Tibial artery (tissue), 4 donors: ENCODE data around the gene WHRN.

Experiments used
- DNase-seq, 2 donors: peaks; one replicate each; pipeline ENCODE4 v3.0.0-alpha.2; 2019
- H3K27ac ChIP-seq, 2 donors: fragments of 200-600 bp; sonication (generic) in 1 of 2; 1 replicate in 1 of 2; 2 replicates in 1 of 2; pipeline ENCODE4 v1.5.1; 2018 to 2019; ENCODE audit warnings: mild to moderate bottlenecking in 1 of 2
- H3K27me3 ChIP-seq, 2 donors: fragments of 200-600 bp; sonication (generic) in 1 of 2; one replicate each; pipeline versions ENCODE4 v1.5.1 to v1.6.0; 2016 to 2019
- H3K36me3 ChIP-seq, 3 donors: fragments of 200-600 bp; sonication (generic) in 2 of 3; one replicate each; pipeline ENCODE4 v1.5.1; 2016 to 2019; ENCODE audit warnings: mild to moderate bottlenecking in 2 of 3
- H3K4me1 ChIP-seq, 4 donors: fragments of 200-600 bp; sonication (generic) in 2 of 4; 1 replicate in 3 of 4; 2 replicates in 1 of 4; pipeline ENCODE4 v1.5.1; 2016 to 2019
- H3K4me3 ChIP-seq, 2 donors: fragments of 200-600 bp; sonication (generic) in 1 of 2; 1 replicate in 1 of 2; 2 replicates in 1 of 2; pipeline ENCODE4 v1.5.1; 2018 to 2019; ENCODE audit warnings: mild to moderate bottlenecking in 2 of 2
- H3K9me3 ChIP-seq, 3 donors: fragments of 200-600 bp; sonication (generic) in 1 of 3; one replicate each; pipeline ENCODE4 v1.5.1; 2016 to 2019
- intact Hi-C: fragments of 100-400 bp; cut with DNase I; formaldehyde crosslinking; loops from one replicate; pipeline ENCODE4 v1.15.0; 2023; ENCODE audit warnings: low total_unique reads
- TF ChIP-seq, protein P1 (sequence below), 2 experiments: fragments of 200-600 bp in 1 of 2; fragments of 450-650 bp in 1 of 2; IDR thresholded peaks; one replicate each; pipeline ENCODE4 v1.5.1; 2017 to 2019; ENCODE audit warnings: antibody characterized with exemption in 2 of 2, mild to moderate bottlenecking in 1 of 2, moderate library complexity in 1 of 2

The WHRN gene

DNA sequence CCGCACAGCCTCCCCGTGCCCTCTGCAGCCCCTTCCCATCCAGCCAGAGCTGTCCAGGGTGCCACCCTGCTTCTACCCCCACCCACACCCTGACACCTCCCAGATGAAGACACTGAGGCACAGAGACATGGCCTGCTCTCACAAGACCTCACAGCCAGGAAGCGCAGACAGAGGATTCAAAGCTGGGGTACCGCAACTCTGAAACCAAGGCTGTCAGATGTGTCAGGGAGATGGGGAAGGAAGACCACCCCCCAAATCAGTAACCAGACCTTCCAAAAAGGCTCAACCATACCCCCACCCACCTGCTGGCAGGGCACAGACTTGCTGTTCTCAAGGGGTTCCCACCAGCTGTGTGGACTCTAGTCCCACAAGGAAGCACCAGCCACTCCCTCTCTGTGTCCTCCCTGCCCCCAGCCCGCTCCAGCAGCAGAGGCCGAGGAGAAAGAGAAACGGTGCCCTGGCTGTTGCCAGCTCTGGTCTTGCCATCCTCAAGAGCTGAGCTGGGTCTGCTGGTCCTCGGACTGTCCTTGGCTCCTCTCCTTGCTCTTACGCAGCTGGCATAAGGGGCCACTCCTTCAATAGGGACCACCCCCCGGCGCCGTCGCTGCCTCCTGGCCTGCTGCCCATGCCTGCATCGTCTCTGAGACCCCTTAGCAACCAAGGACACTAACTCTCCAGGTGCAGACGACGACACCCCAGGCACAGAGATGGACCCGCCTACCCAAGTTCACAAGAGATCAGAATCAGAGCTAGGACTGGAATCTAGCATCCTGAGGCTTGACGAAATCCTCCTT lies 118.2 kb downstream of the WHRN start:
- TF ChIP-seq, protein P1, sequence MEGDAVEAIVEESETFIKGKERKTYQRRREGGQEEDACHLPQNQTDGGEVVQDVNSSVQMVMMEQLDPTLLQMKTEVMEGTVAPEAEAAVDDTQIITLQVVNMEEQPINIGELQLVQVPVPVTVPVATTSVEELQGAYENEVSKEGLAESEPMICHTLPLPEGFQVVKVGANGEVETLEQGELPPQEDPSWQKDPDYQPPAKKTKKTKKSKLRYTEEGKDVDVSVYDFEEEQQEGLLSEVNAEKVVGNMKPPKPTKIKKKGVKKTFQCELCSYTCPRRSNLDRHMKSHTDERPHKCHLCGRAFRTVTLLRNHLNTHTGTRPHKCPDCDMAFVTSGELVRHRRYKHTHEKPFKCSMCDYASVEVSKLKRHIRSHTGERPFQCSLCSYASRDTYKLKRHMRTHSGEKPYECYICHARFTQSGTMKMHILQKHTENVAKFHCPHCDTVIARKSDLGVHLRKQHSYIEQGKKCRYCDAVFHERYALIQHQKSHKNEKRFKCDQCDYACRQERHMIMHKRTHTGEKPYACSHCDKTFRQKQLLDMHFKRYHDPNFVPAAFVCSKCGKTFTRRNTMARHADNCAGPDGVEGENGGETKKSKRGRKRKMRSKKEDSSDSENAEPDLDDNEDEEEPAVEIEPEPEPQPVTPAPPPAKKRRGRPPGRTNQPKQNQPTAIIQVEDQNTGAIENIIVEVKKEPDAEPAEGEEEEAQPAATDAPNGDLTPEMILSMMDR (IDR thresholded peaks at IDR 0.05), result no peak
- DNase-seq, result peak; percentile 63 to 86
- peak overlapping the region; percentile 65 to 76 for H3K4me3 ChIP-seq
- no peaks in the 10 kb centered on the region for H3K36me3 ChIP-seq
- H3K4me1 ChIP-seq, result peaks cover 6 to 66% (median 58%) of the 10 kb centered on the region in 4 donors
- peak overlapping the region; percentile 94 to 96 for H3K27ac ChIP-seq
- no peaks in the 10 kb centered on the region for H3K9me3 ChIP-seq
- intact Hi-C loops, result loop anchor here (2.0 kb wide), 1 partner anchor 38 kb away; no protein-coding TSS in a partner anchor
- H3K27me3 ChIP-seq, result no peaks in the 10 kb centered on the region

DNA sequence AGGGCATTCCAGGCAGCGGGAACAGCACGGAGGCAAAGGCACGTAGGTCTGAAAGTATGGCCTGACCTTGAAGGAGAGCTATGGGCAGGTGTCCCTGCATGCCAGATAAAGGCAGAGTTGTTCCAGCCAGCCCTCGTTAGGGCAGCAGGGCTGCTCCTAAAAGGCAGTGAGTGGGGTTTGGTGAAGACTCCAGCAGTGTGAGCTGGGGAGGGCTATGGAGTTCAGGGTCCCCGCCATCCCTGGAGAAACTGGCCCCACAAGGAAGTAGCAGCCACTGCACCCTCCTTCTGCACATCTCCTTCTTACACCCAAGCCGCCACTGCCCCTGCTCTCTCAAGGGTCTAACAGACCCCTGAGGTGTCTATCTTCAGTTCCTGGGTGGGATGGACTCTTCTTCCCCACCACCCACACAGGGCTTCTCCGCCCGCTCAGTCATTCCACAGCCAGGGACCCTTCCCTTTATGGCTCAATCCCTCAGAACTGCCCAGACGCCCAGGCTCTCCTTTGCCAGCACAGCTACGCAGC lies 118.8 kb downstream of the WHRN start:
- H3K27ac ChIP-seq, result peak overlapping the region; percentile 94 to 96
- TF ChIP-seq, protein P1 (IDR thresholded peaks at IDR 0.05), result no peak
- peaks cover 6 to 69% (median 63%) of the 10 kb centered on the region in 4 donors for H3K4me1 ChIP-seq
- no peak for DNase-seq
- H3K9me3 ChIP-seq, result no peaks in the 10 kb centered on the region
- H3K27me3 ChIP-seq, result no peaks in the 10 kb centered on the region
- H3K4me3 ChIP-seq, result peak overlapping the region; percentile 65 to 76
- no peaks in the 10 kb centered on the region for H3K36me3 ChIP-seq
- intact Hi-C loops, result loop anchor here (2.0 kb wide), 1 partner anchor 38 kb away; no protein-coding TSS in a partner anchor

DNA sequence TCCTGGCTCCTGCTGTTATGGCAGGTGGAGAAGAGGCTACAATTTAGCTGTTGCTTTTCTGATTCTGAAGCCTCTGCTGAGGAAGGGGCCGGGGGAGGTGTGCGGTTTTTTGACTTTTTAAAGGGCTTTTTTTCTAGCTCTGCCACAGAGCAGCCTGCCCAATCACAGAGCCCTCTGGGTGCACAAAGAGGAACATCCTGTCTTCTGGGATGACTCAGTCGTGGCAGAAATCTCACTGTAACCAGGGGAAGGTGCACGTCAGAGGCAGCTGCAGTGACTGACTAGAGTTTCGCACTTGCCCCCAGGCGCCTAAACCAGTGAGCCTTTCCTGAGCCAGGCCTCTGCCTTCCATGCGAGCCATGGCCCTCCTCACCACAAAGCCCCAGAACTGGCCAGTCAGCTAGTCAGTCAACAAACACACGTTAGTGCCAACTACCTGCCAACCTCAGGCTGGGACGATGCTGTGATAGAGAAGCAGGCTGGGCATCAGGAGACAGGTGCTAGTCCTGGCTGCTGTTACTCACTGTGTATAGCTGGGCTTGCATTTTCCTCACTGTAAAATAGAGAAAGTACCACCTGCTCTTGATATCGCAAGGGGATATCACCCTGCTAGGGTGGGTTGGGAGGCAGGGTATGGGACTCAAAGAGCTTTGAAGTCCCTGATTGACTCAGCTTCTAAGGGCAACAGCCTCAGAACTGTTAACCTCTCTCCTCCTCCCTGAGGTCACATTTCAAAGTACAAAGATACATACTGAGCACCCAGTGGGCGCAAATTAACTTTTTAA lies 119.7 kb downstream of the WHRN start:
- Histone ChIP-seq H3K27ac (peak overlapping the region; percentile 94 to 96), H3K4me3 (peak overlapping the region; percentile 65 to 76), H3K4me1 (peaks cover 6 to 73% (median 64%) of the 10 kb centered on the region in 4 donors), H3K36me3 (peaks cover 0 to 6% (median 1%) of the 10 kb centered on the region in 3 donors), H3K9me3 (no peaks in the 10 kb centered on the region), H3K27me3 (no peaks in the 10 kb centered on the region)
- TF ChIP-seq, protein P1 (IDR thresholded peaks at IDR 0.05), result no peak
- peak; percentile 86 to 94 for DNase-seq
- intact Hi-C loops, result loop anchor here (2.0 kb wide), 1 partner anchor 37 kb away; no protein-coding TSS in a partner anchor

DNA sequence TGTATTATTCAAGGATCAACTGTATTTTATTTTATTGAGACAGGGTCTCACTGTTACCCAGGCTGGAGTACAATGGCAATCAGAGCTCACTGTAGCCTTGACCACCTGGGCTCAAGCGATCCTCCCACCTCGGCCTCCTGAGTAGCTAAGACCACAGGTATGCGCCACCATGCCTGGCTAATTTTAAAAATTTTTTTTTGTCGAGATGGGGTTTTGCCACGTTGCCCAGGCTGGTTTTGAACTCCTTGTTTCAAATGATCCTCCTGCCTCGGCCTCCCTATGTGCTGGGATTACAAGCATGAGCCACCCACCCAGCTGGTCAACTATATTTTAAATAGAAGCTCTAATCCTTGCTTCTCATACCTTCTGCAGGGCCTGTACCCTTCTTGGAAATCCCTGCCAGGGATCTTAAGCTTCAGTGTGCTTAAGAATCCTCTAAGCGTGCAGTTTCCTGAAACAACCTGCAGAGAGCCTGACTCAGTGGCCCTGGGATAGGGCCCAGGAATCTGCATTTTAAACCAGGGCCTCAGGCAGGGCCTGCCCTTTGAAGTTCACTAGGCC lies 120.4 kb downstream of the WHRN start:
- H3K4me1 ChIP-seq, result peaks cover 6 to 76% (median 64%) of the 10 kb centered on the region in 4 donors
- no peaks in the 10 kb centered on the region for H3K9me3 ChIP-seq
- peaks cover 0 to 11% (median 8%) of the 10 kb centered on the region in 3 donors for H3K36me3 ChIP-seq
- H3K27ac ChIP-seq, result peak overlapping the region; percentile 94 to 96
- peak overlapping the region; percentile 65 to 76 for H3K4me3 ChIP-seq
- H3K27me3 ChIP-seq, result no peaks in the 10 kb centered on the region
- no peak for DNase-seq
- intact Hi-C loops, result no loop called here
- TF ChIP-seq, protein P1 (IDR thresholded peaks at IDR 0.05), result no peak

DNA sequence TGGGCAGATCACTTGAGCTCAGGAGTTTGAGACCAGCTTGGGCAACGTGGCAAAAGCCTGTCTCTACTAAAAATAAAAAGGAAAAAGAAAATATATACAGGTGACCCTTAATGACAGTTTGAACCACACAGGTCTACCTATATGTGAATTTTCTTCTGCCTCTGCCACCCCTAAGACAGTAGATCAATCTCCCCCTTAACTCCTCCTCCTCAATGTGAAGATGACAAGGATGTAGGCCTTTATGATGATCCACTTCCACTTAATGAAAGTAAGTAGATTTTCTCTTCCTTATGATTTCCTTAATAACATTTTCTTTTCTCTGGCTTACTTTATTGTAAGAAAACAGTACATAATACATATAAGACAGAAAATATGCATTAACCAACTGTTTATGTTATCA lies 120.9 kb downstream of the WHRN start:
- Histone ChIP-seq H3K36me3 (peaks cover 0 to 16% (median 14%) of the 10 kb centered on the region in 3 donors), H3K27me3 (no peaks in the 10 kb centered on the region), H3K4me1 (peaks cover 6 to 82% (median 61%) of the 10 kb centered on the region in 4 donors), H3K4me3 (no peak overlapping the region), H3K27ac (peak overlapping the region; percentile 94 to 96), H3K9me3 (no peaks in the 10 kb centered on the region)
- TF ChIP-seq, protein P1 (IDR thresholded peaks at IDR 0.05), result no peak
- intact Hi-C loops, result no loop called here
- DNase-seq, result no peak
